Activated CD4-positive, alpha-beta T cell treated with anti-CD3 and anti-CD28 coated beads, Interleukin-2, amount 50 U/mL, for 4 hours (primary cell): ENCODE results near the gene ADRB2.

Experiments
- DNase-seq, 2 experiments: peaks; one replicate each; pipeline ENCODE4 v3.0.0-alpha.2; 2020

ADRB2 gene

GRCh38 chr5:148831590-148832565 is 5.5 kb downstream of the ADRB2 start:
- DNase-seq: no peak

GRCh38 chr5:148833122-148833521 is 6.7 kb downstream of the ADRB2 start:
- no peak for DNase-seq

GRCh38 chr5:148833925-148834324 is 7.5 kb downstream of the ADRB2 start:
- DNase-seq: no peak

DNA sequence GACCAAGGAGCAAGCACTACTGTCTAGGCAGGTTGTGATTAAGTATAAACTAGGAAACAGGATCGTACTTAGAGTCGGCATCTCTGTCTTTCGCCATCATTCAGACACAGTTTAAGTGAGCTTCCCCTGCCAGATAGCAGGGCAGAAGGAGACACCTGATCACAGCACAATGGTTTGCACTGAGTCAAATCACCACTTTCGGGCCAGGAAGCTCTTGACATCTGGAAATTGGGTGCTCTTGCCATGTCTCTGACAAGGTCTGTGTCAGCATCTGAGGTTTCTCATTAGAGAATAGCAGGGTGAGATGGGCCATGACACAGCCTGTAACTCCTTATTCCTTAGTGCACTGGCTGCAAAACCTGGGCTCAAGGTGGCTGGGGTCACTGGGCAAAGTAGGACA is 8.3 kb downstream of the ADRB2 start:
- DNase-seq: no peak

- DNase-seq: no peak
These were observed 10.2 kb downstream of the ADRB2 start for GRCh38 chr5:148836272-148837250.

DNA sequence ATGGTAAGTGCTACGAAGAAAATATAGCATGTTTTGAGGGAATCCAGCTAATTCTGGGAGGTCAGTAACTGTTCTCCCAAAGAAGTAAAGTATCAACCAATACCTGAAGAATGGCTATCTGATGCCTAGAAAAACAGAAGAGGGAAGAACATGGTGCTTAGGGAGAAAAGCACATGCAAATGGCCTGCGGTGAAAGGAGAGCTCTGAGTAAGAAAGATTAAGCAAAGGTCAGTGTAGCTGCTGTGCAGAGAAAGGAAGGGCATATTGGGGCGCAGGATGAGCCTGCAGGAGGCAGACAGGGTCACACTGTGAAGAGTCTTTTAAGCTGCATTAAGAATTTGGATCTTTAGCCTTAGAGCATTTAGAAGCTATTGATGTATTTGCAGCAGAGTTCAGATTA is 11.0 kb downstream of the ADRB2 start:
- DNase-seq: no peak

DNA sequence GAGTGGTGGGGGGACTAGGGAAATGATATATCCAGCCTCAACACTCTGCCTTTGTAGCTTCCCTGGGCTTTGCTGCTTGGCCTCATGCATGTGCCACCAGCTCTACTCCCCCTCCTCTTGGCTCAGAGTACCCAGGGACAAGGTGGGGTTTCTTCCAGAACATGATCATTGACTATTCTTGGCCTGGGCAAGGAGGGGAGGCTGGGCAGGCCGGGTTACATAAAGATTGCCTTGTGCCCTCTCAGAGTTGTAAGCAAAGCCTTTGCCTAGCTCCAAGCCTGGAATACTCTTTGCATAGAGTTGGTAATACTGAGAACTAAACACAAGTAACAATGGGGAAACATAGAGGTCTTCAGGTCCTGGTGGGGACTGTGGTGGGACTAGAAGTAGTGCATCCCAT is 11.9 kb downstream of the ADRB2 start:
- DNase-seq: no peak

DNA sequence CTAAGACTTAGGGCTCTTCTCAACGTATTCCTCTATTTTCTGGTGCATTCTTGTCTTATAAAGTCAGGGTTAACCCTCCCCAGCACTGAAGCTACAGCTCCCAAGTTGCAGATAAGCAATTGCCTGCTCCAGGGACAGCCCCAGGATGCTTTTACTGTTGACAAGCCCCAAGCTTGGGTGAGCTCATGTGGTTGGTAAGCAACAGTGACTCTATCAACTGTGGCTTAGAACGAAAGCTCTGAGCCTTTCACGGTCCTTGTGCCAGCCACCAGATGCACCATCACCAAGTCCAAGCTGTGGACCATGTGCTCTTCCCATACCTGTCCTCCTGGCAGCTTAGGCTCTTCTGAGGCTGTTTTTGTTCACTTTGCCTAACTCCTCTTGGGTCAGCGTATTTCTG is 13.5 kb downstream of the ADRB2 start:
- no peak for DNase-seq

DNA sequence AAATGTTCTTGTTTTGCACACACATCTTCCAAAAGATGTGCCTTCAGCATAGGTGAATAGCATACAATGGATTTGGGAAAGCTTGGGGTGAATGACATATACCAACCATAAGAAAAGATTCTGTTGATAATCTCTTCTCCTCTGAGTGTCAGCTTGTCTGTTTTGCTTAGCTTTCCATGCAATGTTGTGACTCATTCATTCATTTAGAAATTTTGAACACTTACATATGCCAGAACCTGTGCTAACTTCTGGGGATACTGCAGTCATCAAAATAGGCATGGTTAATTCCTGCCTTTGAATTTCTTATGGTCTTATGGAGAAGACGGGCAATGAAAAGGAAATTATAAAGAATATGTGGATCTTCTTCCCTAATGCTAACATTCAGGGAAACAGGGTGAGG is 14.1 kb downstream of the ADRB2 start:
- DNase-seq: no peak

GRCh38 chr5:148841519-148841918 is 15.1 kb downstream of the ADRB2 start:
- DNase-seq: no peak

- DNase-seq: no peak
These were observed 15.8 kb downstream of the ADRB2 start for GRCh38 chr5:148842161-148842560.

DNA sequence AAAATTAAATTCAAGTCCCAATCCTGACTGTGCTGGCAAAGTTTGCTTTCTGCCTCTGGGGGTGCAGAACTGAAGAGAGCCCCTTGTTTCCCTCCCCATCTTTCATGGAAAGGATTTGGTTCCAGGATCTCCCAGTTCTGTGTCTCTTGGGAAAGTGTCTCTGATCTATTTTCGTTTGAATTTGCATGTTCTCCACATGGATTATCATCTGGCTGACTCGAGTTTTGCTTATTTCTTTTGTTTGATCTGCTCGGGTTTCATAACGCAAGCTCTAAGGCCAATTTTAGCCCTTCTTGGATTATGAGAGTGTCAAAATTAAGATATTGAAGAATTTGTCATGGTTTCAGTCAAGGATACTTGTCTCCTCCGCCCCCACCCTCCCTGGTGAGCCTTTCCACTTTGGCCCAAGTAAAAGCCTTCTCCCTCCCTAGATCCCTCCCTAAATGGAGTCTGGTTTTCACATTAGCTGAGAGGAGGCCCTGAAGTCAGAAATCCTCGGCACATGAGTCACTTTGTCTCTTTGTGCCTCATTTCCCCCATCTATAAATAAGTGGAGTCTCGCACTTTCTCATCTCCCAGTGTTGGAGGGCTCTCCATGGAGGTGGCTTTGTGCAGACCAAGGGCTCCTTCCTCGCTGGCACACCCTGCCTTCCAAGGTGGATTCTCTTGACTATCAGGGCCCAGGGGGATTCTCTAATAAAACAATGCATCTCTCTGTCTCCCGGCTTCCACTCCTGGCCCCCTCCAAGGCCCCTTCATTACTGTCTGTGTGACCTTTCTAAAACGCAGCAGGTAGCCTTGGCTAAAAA is 17.3 kb downstream of the ADRB2 start:
- no peak for DNase-seq

GRCh38 chr5:148844433-148845280 is 18.2 kb downstream of the ADRB2 start:
- no peak for DNase-seq

GRCh38 chr5:148846930-148847329 is 20.5 kb downstream of the ADRB2 start:
- no peak for DNase-seq

- DNase-seq: no peak
These were observed 21.0 kb downstream of the ADRB2 start for GRCh38 chr5:148847456-148847855.

DNA sequence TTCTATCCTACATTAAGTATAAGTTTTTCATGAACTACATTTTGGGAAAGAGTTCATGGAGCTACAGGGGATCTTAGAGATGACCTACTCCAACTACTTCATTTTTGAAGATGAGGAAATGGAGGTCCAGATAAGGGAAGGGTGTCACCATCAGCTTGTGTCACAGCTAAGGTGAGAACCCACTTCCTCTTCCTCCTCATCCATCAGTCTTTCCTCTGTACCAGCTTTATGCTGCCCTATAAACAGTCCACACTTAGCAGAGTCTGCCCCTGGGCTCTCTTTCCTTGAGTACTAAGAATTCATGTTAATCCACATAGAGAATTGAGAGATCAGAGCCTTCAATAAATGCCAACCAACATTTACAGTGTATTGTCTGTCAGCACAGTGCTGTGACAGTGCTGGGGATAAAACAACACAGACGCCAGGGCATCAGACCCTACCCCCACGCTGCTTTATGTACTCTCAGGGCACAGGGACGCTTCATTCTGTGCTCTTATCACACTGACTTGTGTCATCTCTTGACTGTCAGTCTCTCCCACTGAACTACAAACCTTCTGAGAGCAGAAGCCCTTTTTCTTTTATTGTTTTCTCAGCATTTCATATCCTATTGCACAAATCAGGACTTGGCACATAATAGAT is 22.1 kb downstream of the ADRB2 start:
- DNase-seq: no peak

GRCh38 chr5:148849461-148849860 is 23.1 kb downstream of the ADRB2 start:
- DNase-seq: no peak

DNA sequence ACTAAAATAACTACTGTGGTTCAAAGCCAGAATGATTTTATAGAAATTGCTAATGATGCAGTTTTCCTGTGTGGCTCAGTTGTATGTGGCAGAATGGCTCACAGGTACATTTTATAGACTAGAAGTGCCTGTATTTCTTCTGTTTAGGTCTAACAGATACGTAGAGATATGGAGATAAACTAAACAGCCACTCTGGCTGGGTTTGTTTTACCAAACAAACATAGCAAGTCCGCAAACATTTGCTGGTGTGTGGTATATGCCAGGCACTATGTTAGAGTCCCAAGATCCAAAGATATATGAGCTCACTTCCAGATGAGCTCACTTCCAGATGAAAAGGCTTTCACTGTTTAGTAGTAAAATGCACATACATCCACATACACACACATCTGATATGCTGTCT is 24.4 kb downstream of the ADRB2 start:
- DNase-seq: no peak

DNA sequence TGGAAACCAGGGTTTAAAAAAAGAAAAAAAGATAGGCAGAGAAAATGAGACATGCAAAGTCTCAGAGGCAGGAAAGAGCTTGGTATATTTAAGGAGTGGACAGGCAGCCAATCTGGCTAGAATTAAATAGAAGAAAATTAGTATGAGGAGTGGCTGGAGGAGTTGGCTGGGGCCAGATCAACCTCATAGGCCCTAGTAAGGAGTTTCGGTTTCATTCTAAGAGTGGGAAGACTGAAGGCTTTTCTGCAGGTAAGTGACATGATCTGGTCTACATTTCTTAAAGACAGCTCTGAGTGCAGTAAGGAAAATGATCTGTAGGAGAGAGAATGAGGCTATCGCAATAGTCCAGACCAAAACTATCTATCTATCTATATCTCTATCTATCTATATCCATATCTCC is 27.5 kb downstream of the ADRB2 start:
- no peak for DNase-seq

DNA sequence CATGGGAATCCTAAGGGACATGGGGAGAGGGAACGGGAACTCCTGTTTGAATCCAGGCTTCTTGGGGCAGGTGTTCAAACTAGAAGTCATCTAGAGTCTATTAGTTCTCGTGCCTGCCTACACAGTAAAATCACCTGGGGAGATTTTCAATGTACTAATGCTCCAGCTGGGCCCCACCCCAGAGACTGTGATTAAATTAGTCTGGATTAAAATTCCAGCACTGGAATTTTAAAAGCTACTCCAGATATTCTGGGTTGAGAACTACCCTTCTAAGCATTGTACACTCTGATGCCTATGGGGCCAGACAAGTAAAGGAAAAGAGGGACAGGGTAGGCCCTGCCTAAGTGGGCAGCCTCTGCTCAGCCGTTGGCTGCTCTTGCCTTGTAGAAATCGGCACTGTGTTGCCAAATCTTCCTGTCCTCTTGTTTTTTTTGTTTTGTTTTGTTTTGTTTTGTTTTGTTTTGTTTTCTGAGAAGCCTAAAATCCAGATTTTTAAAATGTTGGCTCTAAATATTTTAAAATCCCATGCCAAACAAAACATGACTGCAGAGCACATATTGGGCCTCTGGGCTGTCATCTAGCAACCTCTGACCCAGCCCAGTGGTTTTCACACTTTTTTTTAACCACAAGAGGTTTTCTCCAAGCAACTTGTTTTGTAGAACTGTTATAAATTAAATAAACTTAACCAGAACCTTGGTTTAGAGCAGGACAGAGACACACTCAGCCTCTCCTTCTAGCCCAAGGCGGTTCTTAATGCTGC is 29.0 kb downstream of the ADRB2 start:
- DNase-seq: no peak

DNA sequence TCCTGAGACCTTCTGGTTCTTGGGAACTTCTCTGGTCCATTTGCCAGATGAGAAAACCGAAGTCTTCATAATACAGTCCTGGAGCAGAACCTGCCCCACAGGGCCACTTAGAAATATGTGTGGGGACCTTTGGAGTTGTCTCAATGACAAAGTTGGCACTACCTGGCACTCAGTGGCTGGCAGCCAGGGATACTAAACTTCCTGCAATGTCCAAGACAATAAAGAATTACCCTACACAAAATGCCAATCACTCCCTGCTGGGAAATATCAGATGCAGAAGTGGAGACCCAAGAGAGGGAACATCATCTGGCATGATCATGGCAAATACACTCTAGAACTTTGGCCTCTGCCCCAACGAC is 29.6 kb downstream of the ADRB2 start:
- no peak for DNase-seq
